DOHH2 (cell line): ENCODE measurements around the gene USP48.

Experiments
- H3F3A ChIP-seq: fragments of 200-600 bp; sonication (generic), shearing (Covaris generic); 2 replicates; pipeline ENCODE4 v1.6.0; 2016; ENCODE audit warnings: antibody characterized with exemption, mild to moderate bottlenecking; ENCODE audit not compliant: control insufficient read depth, insufficient read depth
- H3K27ac ChIP-seq: fragments of 200-600 bp; sonication (generic); 2 replicates; pipeline ENCODE4 v1.5.1; 2014; ENCODE audit warnings: low read depth, mild to moderate bottlenecking, low read length, moderate library complexity
- H3K27me3 ChIP-seq: fragments of 200-600 bp; sonication (generic); 2 replicates; pipeline ENCODE4 v1.6.1; 2014; ENCODE audit warnings: mild to moderate bottlenecking, low read length, mixed read lengths; ENCODE audit not compliant: control insufficient read depth
- H3K36me3 ChIP-seq: fragments of 200-600 bp; sonication (generic); 2 replicates; pipeline ENCODE4 v1.6.1; 2014; ENCODE audit warnings: mild to moderate bottlenecking, low read length, moderate library complexity, mixed read lengths; ENCODE audit not compliant: control insufficient read depth
- H3K4me1 ChIP-seq: fragments of 200-600 bp; sonication (generic); 2 replicates; pipeline ENCODE4 v1.6.1; 2014; ENCODE audit warnings: mild to moderate bottlenecking, low read length, mixed read lengths; ENCODE audit not compliant: control insufficient read depth
- H3K4me2 ChIP-seq: fragments of 200-600 bp; sonication (generic); 2 replicates; pipeline ENCODE4 v1.6.0; 2014; ENCODE audit warnings: mild to moderate bottlenecking, low read length, moderate library complexity
- H3K4me3 ChIP-seq: fragments of 200-600 bp; sonication (generic); 2 replicates; pipeline ENCODE4 v1.5.1; 2014; ENCODE audit warnings: mild to moderate bottlenecking, low read length, mixed read lengths
- H3K79me2 ChIP-seq: fragments of 200-600 bp; sonication (generic); 2 replicates; pipeline ENCODE4 v1.6.1; 2014; ENCODE audit warnings: mild to moderate bottlenecking, low read length, mixed read lengths; ENCODE audit not compliant: control insufficient read depth
- H3K9me2 ChIP-seq: fragments of 200-600 bp; sonication (generic); replicated peaks from 2 replicates; pipeline ENCODE4 v1.6.1; 2014; ENCODE audit warnings: mild to moderate bottlenecking, low read length, mixed read lengths; ENCODE audit not compliant: control insufficient read depth
- H3K9me3 ChIP-seq: fragments of 200-600 bp; sonication (generic); 2 replicates; pipeline ENCODE4 v1.6.1; 2014; ENCODE audit warnings: antibody characterized with exemption, low read length, mixed read lengths; ENCODE audit not compliant: control insufficient read depth, insufficient read depth
- H4K20me1 ChIP-seq: fragments of 200-600 bp; sonication (generic); 2 replicates; pipeline ENCODE4 v1.6.0; 2014; ENCODE audit warnings: low read depth, mild to moderate bottlenecking, antibody characterized with exemption, low read length, moderate library complexity; ENCODE audit not compliant: control insufficient read depth, insufficient read depth
- EZH2phosphoT487 ChIP-seq: fragments of 200-600 bp; sonication (generic); IDR thresholded peaks from 2 replicates; pipeline ENCODE4 v1.6.1; 2017; ENCODE audit warnings: borderline replicate concordance, mild to moderate bottlenecking, antibody characterized with exemption, low read length, moderate library complexity, mixed read lengths
- TF ChIP-seq, protein P1 (sequence below): fragments of 200-600 bp; sonication (generic); IDR thresholded peaks from one replicate; pipeline ENCODE4 v1.5.1; 2014; ENCODE audit warnings: antibody characterized with exemption, mild to moderate bottlenecking, low read depth, low read length; ENCODE audit not compliant: poor library complexity, severe bottlenecking

Gene USP48

DNA sequence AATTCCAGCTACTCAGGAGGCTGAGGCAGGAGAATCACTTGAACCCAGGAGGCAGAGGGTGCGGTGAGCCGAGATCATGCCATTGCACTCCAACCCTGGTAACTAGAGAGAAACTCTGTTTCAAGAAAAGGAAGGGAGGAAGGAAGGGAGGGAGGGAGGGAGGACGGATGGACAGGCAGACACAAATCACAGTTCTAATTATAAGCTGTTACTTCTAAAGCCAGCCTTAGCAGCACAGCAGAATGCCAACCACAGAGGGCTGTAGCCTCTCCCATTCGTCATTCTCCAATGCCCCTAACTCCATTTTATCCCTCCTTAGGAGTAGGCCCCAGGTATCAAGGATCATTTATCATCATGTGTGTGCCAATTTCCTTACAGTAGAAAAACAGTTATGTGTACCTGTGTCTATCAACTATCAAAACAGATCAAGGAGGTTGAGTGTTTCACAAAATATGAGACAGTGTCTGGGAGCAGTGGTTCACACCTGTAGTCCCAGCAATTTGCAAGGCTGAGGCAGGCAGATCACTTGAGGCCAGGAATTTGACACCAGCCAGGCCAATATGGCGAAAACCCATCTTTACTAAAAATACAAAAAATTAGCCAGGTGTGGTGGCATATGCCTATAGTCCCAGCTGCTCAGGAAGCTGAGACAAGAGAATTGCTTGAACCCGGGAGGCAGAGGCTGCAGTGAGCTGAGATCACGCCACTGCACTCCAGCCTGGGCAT is 19.1 kb downstream of the USP48 start:
- Histone ChIP-seq H3F3A (peaks cover 13% of the 10 kb centered on the region), H3K9me3 (no peaks in the 10 kb centered on the region), H4K20me1 (peaks cover 17% of the 10 kb centered on the region), H3K4me3 (peak overlapping the region; percentile 63), H3K79me2 (peaks cover 99% of the 10 kb centered on the region), H3K4me2 (peak overlapping the region; percentile 59), H3K27ac (peak overlapping the region; percentile 77), H3K27me3 (no peaks in the 10 kb centered on the region), H3K4me1 (peaks cover 69% of the 10 kb centered on the region), H3K9me2 (no peaks in the 10 kb centered on the region), H3K36me3 (no peaks in the 10 kb centered on the region)
- TF ChIP-seq EZH2phosphoT487 = no peak
- TF ChIP-seq, protein P1, sequence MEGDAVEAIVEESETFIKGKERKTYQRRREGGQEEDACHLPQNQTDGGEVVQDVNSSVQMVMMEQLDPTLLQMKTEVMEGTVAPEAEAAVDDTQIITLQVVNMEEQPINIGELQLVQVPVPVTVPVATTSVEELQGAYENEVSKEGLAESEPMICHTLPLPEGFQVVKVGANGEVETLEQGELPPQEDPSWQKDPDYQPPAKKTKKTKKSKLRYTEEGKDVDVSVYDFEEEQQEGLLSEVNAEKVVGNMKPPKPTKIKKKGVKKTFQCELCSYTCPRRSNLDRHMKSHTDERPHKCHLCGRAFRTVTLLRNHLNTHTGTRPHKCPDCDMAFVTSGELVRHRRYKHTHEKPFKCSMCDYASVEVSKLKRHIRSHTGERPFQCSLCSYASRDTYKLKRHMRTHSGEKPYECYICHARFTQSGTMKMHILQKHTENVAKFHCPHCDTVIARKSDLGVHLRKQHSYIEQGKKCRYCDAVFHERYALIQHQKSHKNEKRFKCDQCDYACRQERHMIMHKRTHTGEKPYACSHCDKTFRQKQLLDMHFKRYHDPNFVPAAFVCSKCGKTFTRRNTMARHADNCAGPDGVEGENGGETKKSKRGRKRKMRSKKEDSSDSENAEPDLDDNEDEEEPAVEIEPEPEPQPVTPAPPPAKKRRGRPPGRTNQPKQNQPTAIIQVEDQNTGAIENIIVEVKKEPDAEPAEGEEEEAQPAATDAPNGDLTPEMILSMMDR = no peak

DNA sequence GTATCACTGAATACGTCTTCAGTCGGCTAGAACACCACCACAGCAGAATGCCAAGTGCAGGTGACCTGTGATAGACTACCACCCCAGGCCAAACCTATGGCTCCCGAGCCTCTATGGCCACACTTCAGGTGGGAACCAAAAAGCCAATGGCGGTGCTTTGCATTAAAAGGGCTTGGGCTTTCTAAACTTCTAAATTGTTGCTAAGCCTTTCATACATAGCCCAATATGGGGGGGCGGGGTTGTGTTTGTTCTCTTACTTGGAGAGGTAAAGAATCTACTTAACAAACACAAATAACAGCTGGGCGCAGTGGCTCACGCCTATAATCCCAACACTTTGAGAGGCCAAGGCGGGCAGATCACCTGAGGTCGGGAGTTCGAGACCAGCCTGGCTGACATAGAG is 19.7 kb downstream of the USP48 start:
- H3K4me3 ChIP-seq = peak overlapping the region; percentile 63
- H3K79me2 ChIP-seq = peaks cover 99% of the 10 kb centered on the region
- H3K27ac ChIP-seq = peak overlapping the region; percentile 77
- no peaks in the 10 kb centered on the region for H3K36me3 ChIP-seq
- H3K9me2 ChIP-seq = no peaks in the 10 kb centered on the region
- no peak for TF ChIP-seq EZH2phosphoT487
- TF ChIP-seq, protein P1 = no peak
- H3K27me3 ChIP-seq = no peaks in the 10 kb centered on the region
- peak overlapping the region; percentile 59 for H3K4me2 ChIP-seq
- peaks cover 68% of the 10 kb centered on the region for H3K4me1 ChIP-seq
- H3F3A ChIP-seq = peaks cover 13% of the 10 kb centered on the region
- H3K9me3 ChIP-seq = no peaks in the 10 kb centered on the region
- peaks cover 16% of the 10 kb centered on the region; the same call in 1 of the 2 replicates for H4K20me1 ChIP-seq

DNA sequence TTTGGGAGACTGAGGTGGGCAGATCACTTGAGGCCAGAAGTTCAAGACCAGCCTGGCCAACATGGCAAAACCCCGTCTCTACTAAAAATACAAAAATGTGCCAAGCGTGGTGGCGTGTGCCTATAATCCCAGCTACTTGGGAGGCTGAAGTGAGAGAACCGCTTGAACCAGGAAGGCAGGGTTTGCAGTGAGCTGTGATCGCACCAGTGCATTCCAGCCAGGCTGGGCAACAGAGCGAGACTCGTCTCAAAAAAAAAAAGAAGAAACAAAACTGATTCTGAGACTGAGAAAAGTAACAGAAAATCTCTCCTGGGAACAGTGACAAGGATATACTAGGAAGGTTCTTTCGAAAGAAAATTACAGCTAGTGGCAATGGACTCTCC is 20.9 kb downstream of the USP48 start:
- peaks cover 16% of the 10 kb centered on the region for H3F3A ChIP-seq
- peaks cover 18% of the 10 kb centered on the region for H4K20me1 ChIP-seq
- H3K27me3 ChIP-seq = no peaks in the 10 kb centered on the region
- H3K27ac ChIP-seq = peak overlapping the region; percentile 77
- H3K36me3 ChIP-seq = 0 out of 2 replicates have a peak, but pooled peaks cover 5% of the 10 kb centered on the region
- H3K4me3 ChIP-seq = peak overlapping the region; percentile 48
- no peak for TF ChIP-seq EZH2phosphoT487
- TF ChIP-seq, protein P1 = no peak
- H3K4me2 ChIP-seq = peak overlapping the region; percentile 59
- no peaks in the 10 kb centered on the region for H3K9me3 ChIP-seq
- peaks cover 97% of the 10 kb centered on the region for H3K79me2 ChIP-seq
- no peaks in the 10 kb centered on the region for H3K9me2 ChIP-seq
- H3K4me1 ChIP-seq = peaks cover 66% of the 10 kb centered on the region
